Glutamatergic neuron (in vitro differentiated cells): Measurements from ENCODE around the gene RAB3D. TPM values are rescaled to one million over a fixed set of nuclear protein-coding genes. Genes with fewer than 3 reads are reported as not detected.

Source experiments
- DNase-seq: peaks from one replicate; pipeline ENCODE4 v3.0.0; 2022
- H3K27ac Mint-ChIP-seq: one replicate; pipeline ENCODE4 v1.8.0; 2020; ENCODE audit warnings: mild to moderate bottlenecking, mixed read lengths, inconsistent platforms; ENCODE audit not compliant: unreplicated experiment
- H3K27me3 Mint-ChIP-seq: one replicate; pipeline ENCODE4 v1.8.0; 2020; ENCODE audit warnings: mild to moderate bottlenecking, moderate library complexity, mixed read lengths, inconsistent platforms; ENCODE audit not compliant: unreplicated experiment
- H3K36me3 Mint-ChIP-seq: one replicate; pipeline ENCODE4 v1.8.0; 2020; ENCODE audit warnings: mild to moderate bottlenecking, mixed read lengths, inconsistent platforms; ENCODE audit not compliant: unreplicated experiment
- H3K4me1 Mint-ChIP-seq: one replicate; pipeline ENCODE4 v1.8.0; 2020; ENCODE audit warnings: mild to moderate bottlenecking, low read depth, mixed read lengths, inconsistent platforms; ENCODE audit not compliant: unreplicated experiment
- H3K4me3 Mint-ChIP-seq: one replicate; pipeline ENCODE4 v1.8.0; 2020; ENCODE audit warnings: mild to moderate bottlenecking, mixed read lengths, inconsistent platforms; ENCODE audit not compliant: unreplicated experiment
- H3K9me3 Mint-ChIP-seq: one replicate; pipeline ENCODE4 v1.8.0; 2020; ENCODE audit warnings: mild to moderate bottlenecking, moderate library complexity, mixed read lengths, inconsistent platforms; ENCODE audit not compliant: unreplicated experiment
- CTCF ChIP-seq: fragments of 200-600 bp; sonication (generic); IDR thresholded peaks from one replicate; pipeline ENCODE4 v1.5.0; 2021; ENCODE audit not compliant: partially characterized antibody, unreplicated experiment
- total RNA-seq: library from RNA; stranded (reverse); fragmentation: NEBNext Ultra II Directional; extraction: Animal tissue kit (Norgen Biotek cat#: 25700); gene quantifications from one replicate; pipeline ENCODE4 v1.2.1, GENCODE V29; 2021; ENCODE audit not compliant: unreplicated experiment

RAB3D gene
- total RNA-seq, 1 donor from 2014 or later: 130 TPM

GRCh38 chr19:11288349-11288748, 51.1 kb downstream of the RAB3D start:
- TF ChIP-seq CTCF: no peak
- Mint-ChIP-seq H3K27ac (no peak overlapping the region), H3K4me1 (no peaks in the 10 kb centered on the region), H3K9me3 (no peaks in the 10 kb centered on the region), H3K27me3 (no peaks in the 10 kb centered on the region), H3K36me3 (no peaks in the 10 kb centered on the region), H3K4me3 (no peak overlapping the region)
- peak; percentile 23 for DNase-seq

GRCh38 chr19:11286312-11286974, 53.0 kb downstream of the RAB3D start:
- no peak for TF ChIP-seq CTCF

GRCh38 chr19:11284515-11284914, 54.9 kb downstream of the RAB3D start:
- H3K36me3 Mint-ChIP-seq: no peaks in the 10 kb centered on the region
- no peak overlapping the region for H3K4me3 Mint-ChIP-seq
- H3K9me3 Mint-ChIP-seq: peaks cover 4% of the 10 kb centered on the region
- H3K27me3 Mint-ChIP-seq: peaks cover 2% of the 10 kb centered on the region
- TF ChIP-seq CTCF: no peak
- no peak overlapping the region for H3K27ac Mint-ChIP-seq
- no peak for DNase-seq
- no peaks in the 10 kb centered on the region for H3K4me1 Mint-ChIP-seq

More at GRCh38 chr19:11286312-11286974, 53.0 kb downstream of the RAB3D start:
- H3K4me3 Mint-ChIP-seq: no peak overlapping the region
- H3K36me3 Mint-ChIP-seq: no peaks in the 10 kb centered on the region
- DNase-seq: no peak
- H3K4me1 Mint-ChIP-seq: no peaks in the 10 kb centered on the region
- peaks cover 2% of the 10 kb centered on the region for H3K27me3 Mint-ChIP-seq
- H3K9me3 Mint-ChIP-seq: peaks cover 2% of the 10 kb centered on the region
- H3K27ac Mint-ChIP-seq: no peak overlapping the region

- H3K27ac Mint-ChIP-seq: no peak overlapping the region
- H3K4me3 Mint-ChIP-seq: no peak overlapping the region
- no peak for DNase-seq
- peaks cover 5% of the 10 kb centered on the region for H3K27me3 Mint-ChIP-seq
- peaks cover 4% of the 10 kb centered on the region for H3K36me3 Mint-ChIP-seq
- no peaks in the 10 kb centered on the region for H3K4me1 Mint-ChIP-seq
- peaks cover 7% of the 10 kb centered on the region for H3K9me3 Mint-ChIP-seq
- TF ChIP-seq CTCF: no peak
Measured at GRCh38 chr19:11281356-11282049, 58.0 kb downstream of the RAB3D start.
